ENCODE results near the gene SHD. TPM values are rescaled to one million over a fixed set of nuclear protein-coding genes. Genes with fewer than 3 reads are reported as not detected.
"Not testable (repeated sequence)": the region's sequence is repeated elsewhere in the genome, so short reads cannot be mapped to it uniquely, and the experiment has no call there.

The SHD gene
- total and polyA plus RNA-seq, 7 donors, result 18.8 to 84.7 (median 68.0) TPM; not detected in 4

GRCh38 chr19:4241824-4242430 lies 37.1 kb upstream of the SHD start:
- Histone ChIP-seq H3K36me3 (no peaks in the 10 kb centered on the region), H3K27ac (no peak overlapping the region), H3K27me3 (no peaks in the 10 kb centered on the region), H3K9me3 (peaks cover 0 to 5% (median 2%) of the 10 kb centered on the region in 4 donors), H3K4me1 (peaks cover 0 to 6% (median 6%) of the 10 kb centered on the region in 4 donors), H3K4me3 (no peak overlapping the region)
- intact Hi-C loops (cut with DNase I), result no loop called here
- WGBS, 2 donors, result 75 to 81% methylated on average over 5 of the region's 5 CpGs
- no peak for TF ChIP-seq POLR2A (IDR thresholded peaks at IDR 0.05)
- TF ChIP-seq CTCF (IDR thresholded peaks at IDR 0.05), result no peak
- TF ChIP-seq POLR2AphosphoS5 (IDR thresholded peaks at IDR 0.05), result no peak
- TF ChIP-seq EP300 (IDR thresholded peaks at IDR 0.05), result no peak
- no peak for DNase-seq

GRCh38 chr19:4245938-4246337 lies 33.1 kb upstream of the SHD start:
- Histone ChIP-seq H3K4me1 (peaks cover 0 to 13% (median 12%) of the 10 kb centered on the region in 4 donors), H3K36me3 (peaks cover 9 to 25% (median 17%) of the 10 kb centered on the region in 4 donors)
- DNase-seq, H3K9me3 ChIP-seq, H3K27me3 ChIP-seq, H3K4me3 ChIP-seq, H3K27ac ChIP-seq: not testable (repeated sequence)
- WGBS, 2 donors, result 96 to 98% methylated on average over 6 of the region's 6 CpGs
- intact Hi-C loops (cut with DNase I), result loop anchor here (2.0 to 5.0 kb wide), 4 partner anchors 81 to 276 kb away; partner anchors contain the start of genes CHAF1A and MPND

- Histone ChIP-seq H3K27ac (peak within 1 kb of the TSS; percentile 93 to 96 (median 94)), H3K9me3 (peaks cover 0 to under 1% (median under 1%) of the 10 kb centered on the region in 4 donors), H3K4me3 (peak within 1 kb of the TSS; percentile 60 to 79 (median 66)), H3K36me3 (peaks cover 12 to 36% (median 28%) of the 10 kb centered on the region in 4 donors), H3K4me1 (peaks cover 0 to 13% (median 12%) of the 10 kb centered on the region in 4 donors), H3K27me3 (no peaks in the 10 kb centered on the region)
- intact Hi-C loops (cut with DNase I), result loop anchor here (2.0 to 5.0 kb wide), 4 partner anchors 80 to 275 kb away; partner anchors contain the start of genes CHAF1A and MPND
- 0% methylated on average over 45 of the region's 45 CpGs for WGBS, 2 donors
- peak; percentile 99 for DNase-seq
- TF ChIP-seq EP300 (IDR thresholded peaks at IDR 0.05), result no peak
- peak; percentile 37 to 67 (median 66) for TF ChIP-seq POLR2AphosphoS5 (IDR thresholded peaks at IDR 0.05)
- no peak for TF ChIP-seq CTCF (IDR thresholded peaks at IDR 0.05)
- TF ChIP-seq POLR2A (IDR thresholded peaks at IDR 0.05), result no peak
Observed at GRCh38 chr19:4246767-4247593, 32.1 kb upstream of the SHD start, which contains the start of gene YJU2. Gene YJU2 (plus strand): TSS chr19:4247080. CDS start chr19:4247147, 67 bp downstream.

GRCh38 chr19:4256563-4256962 lies 22.5 kb upstream of the SHD start:
- WGBS, 2 donors, result 96 to 99% methylated on average over 4 of the region's 4 CpGs
- DNase-seq, result no peak
- Histone ChIP-seq H3K27me3 (no peaks in the 10 kb centered on the region), H3K9me3 (peaks cover 0 to 3% (median 0%) of the 10 kb centered on the region in 4 donors), H3K27ac (no peak overlapping the region), H3K36me3 (peaks cover 20 to 100% (median 73%) of the 10 kb centered on the region in 4 donors), H3K4me1 (no peaks in the 10 kb centered on the region), H3K4me3 (no peak overlapping the region)
- TF ChIP-seq POLR2A (IDR thresholded peaks at IDR 0.05) (no peak), POLR2AphosphoS5 (IDR thresholded peaks at IDR 0.05) (no peak), CTCF (IDR thresholded peaks at IDR 0.05) (no peak), EP300 (IDR thresholded peaks at IDR 0.05) (no peak)
- intact Hi-C loops (cut with DNase I), result no loop called here

GRCh38 chr19:4257025-4257424 lies 22.0 kb upstream of the SHD start:
- Histone ChIP-seq H3K4me3 (no peak overlapping the region), H3K27ac (no peak overlapping the region), H3K36me3 (peaks cover 20 to 100% (median 71%) of the 10 kb centered on the region in 4 donors), H3K4me1 (no peaks in the 10 kb centered on the region), H3K9me3 (peaks cover 0 to 3% (median 0%) of the 10 kb centered on the region in 4 donors), H3K27me3 (no peaks in the 10 kb centered on the region)
- no peak for DNase-seq
- intact Hi-C loops (cut with DNase I), result no loop called here
- WGBS, 2 donors, result 91 to 98% methylated on average over 6 of the region's 6 CpGs
- TF ChIP-seq POLR2AphosphoS5 (IDR thresholded peaks at IDR 0.05) (no peak), EP300 (IDR thresholded peaks at IDR 0.05) (no peak), POLR2A (IDR thresholded peaks at IDR 0.05) (no peak), CTCF (IDR thresholded peaks at IDR 0.05) (no peak)
